Spleen (tissue), 11 donors: ENCODE results near the gene GVQW3. TPM values are rescaled to one million over a fixed set of nuclear protein-coding genes. Genes with fewer than 3 reads are reported as not detected.
A peak's percentile ranks its signal among the peaks of the same experiment; 100 is the strongest.

Experiments used
- DNase-seq: peaks from one replicate; pipeline ENCODE4 v3.0.0-alpha.2; 2020
- H3K27ac ChIP-seq, 8 donors: fragments of 200-600 bp; sonication (generic) in 7 of 8; 1 replicate in 4 of 8; 2 replicates in 4 of 8; pipeline versions ENCODE4 v1.5.0 to v1.8.0; 2016 to 2021; ENCODE audit warnings: inconsistent platforms in 4 of 8, mild to moderate bottlenecking in 4 of 8, moderate library complexity in 1 of 8
- H3K27me3 ChIP-seq, 7 donors: fragments of 200-600 bp; sonication (generic) in 6 of 7; replicated peaks in 1 of 7; 1 replicate in 4 of 7; 2 replicates in 3 of 7; pipeline versions ENCODE4 v1.5.0 to v1.8.0; 2016 to 2021; ENCODE audit warnings: inconsistent platforms in 3 of 7, mild to moderate bottlenecking in 1 of 7
- H3K36me3 ChIP-seq, 6 donors: fragments of 200-600 bp; sonication (generic) in 5 of 6; 1 replicate in 4 of 6; 2 replicates in 2 of 6; pipeline versions ENCODE4 v1.5.0 to v1.8.0; 2016 to 2021; ENCODE audit warnings: inconsistent platforms in 2 of 6
- H3K4me1 ChIP-seq, 6 donors: fragments of 200-600 bp; sonication (generic) in 5 of 6; 1 replicate in 3 of 6; 2 replicates in 3 of 6; pipeline versions ENCODE4 v1.5.0 to v1.8.0; 2016 to 2021; ENCODE audit warnings: inconsistent platforms in 3 of 6
- H3K4me3 ChIP-seq, 8 donors: fragments of 200-600 bp; sonication (generic) in 7 of 8; 1 replicate in 4 of 8; 2 replicates in 4 of 8; pipeline versions ENCODE4 v1.5.0 to v1.8.0; 2016 to 2021; ENCODE audit warnings: inconsistent platforms in 4 of 8, mild to moderate bottlenecking in 4 of 8, moderate library complexity in 2 of 8
- H3K9me3 ChIP-seq, 8 donors: fragments of 200-600 bp; sonication (generic) in 7 of 8; 1 replicate in 4 of 8; 2 replicates in 4 of 8; pipeline versions ENCODE4 v1.5.0 to v1.8.0; 2016 to 2021; ENCODE audit warnings: inconsistent platforms in 4 of 8
- POLR2A ChIP-seq, 3 donors: fragments of 450-650 bp; IDR thresholded peaks; one replicate each; pipeline ENCODE4 v1.5.1; 2017; ENCODE audit warnings: antibody characterized with exemption in 3 of 3, mild to moderate bottlenecking in 1 of 3
- POLR2AphosphoS5 ChIP-seq, 3 donors: sonication (generic); formaldehyde crosslinking; IDR thresholded peaks; one replicate each; pipeline ENCODE4 v1.5.1; 2017; ENCODE audit warnings: antibody characterized with exemption in 3 of 3
- WGBS, 5 donors: extraction: QIAGEN DNeasy Blood & Tissue Kit in 3 of 5; methylation state at CpG; one replicate each; pipeline versions ENCODE4 v1.1.5 to v1.1.7; 2013 to 2018; 5-methylcytosine and 5-hydroxymethylcytosine counted together
- intact Hi-C: fragments of 100-400 bp; cut with DNase I; formaldehyde crosslinking; loops from one replicate; pipeline ENCODE4 v1.15.0; 2023; ENCODE audit warnings: low total_unique reads
- polyA plus RNA-seq, 3 donors: library from polyadenylated mRNA; stranded (reverse); fragments of 200-250 nt; gene quantifications; one replicate each; pipeline ENCODE4 v1.2.1, GENCODE V29; 2013
- total RNA-seq, 7 donors: library from RNA; depleted of rRNA in 3 of 7; stranded (reverse); fragments of >200 nt in 3 of 7; fragmentation: NEBNext Ultra II Directional in 4 of 7; extraction: Animal tissue kit (Norgen Biotek cat#: 25700) in 4 of 7; gene quantifications; one replicate each; pipeline versions ENCODE4 v1.1.0 to v1.2.1, GENCODE V29; 2016 to 2021
- TF ChIP-seq, protein P1 (sequence below), 11 experiments: fragments of 200-600 bp in 7 of 11; fragments of 450-650 bp in 4 of 11; sonication (generic) in 4 of 11; IDR thresholded peaks in 8 of 11; conservative IDR thresholded peaks in 3 of 11; 1 replicate in 7 of 11; 2 replicates in 4 of 11; pipeline versions ENCODE4 v1.4.0 to v1.8.0; 2016 to 2021; ENCODE audit warnings: antibody characterized with exemption in 11 of 11, inconsistent platforms in 4 of 11, mild to moderate bottlenecking in 1 of 11
- donor health status: healthy with polysubstance abuse.
- donor health status: DM: no; HTN: no; CAD: no; lungs with moderate emphysema.
- donor health status: DM: no; HTN: no; CAD: no.
- donor health status: Bipolar disorder and iron deficiency.
- donor health status: healthy.
- donor health status: DM: no; HTN: no; CAD: no.
- donor health status: DM: yes; HTN: yes; CAD: no.

GVQW3 gene
- total and polyA plus RNA-seq, 10 donors: 0.35 to 5.6 (median 4.0) TPM

DNA sequence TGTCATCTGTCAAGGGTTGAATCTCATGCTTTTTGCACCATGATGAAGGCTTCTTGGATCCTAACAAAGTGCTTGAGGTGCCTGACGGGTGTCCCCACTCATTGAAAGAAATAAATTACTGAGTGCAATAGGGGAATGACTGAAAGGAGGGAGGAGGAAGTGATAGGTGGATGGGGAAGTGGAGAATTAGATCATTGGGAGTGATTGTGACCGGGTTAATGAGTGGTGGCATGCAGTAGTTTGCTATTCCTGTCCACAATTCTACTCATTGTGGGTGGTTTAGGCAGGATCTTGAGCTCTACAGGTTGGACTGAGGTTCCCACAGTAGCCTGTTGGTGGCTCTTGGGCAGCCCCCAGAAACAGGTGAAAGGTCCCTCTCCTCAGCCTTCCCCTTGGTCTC lies 44.5 kb upstream of the GVQW3 start:
- H3K9me3 ChIP-seq: peaks cover 0 to 26% (median 20%) of the 10 kb centered on the region in 8 donors
- peaks cover 0 to 15% (median 7%) of the 10 kb centered on the region in 6 donors for H3K4me1 ChIP-seq
- intact Hi-C loops: no loop called here
- TF ChIP-seq POLR2A (IDR thresholded peaks at IDR 0.05) (no peak), POLR2AphosphoS5 (IDR thresholded peaks at IDR 0.05) (no peak)
- TF ChIP-seq, protein P1, sequence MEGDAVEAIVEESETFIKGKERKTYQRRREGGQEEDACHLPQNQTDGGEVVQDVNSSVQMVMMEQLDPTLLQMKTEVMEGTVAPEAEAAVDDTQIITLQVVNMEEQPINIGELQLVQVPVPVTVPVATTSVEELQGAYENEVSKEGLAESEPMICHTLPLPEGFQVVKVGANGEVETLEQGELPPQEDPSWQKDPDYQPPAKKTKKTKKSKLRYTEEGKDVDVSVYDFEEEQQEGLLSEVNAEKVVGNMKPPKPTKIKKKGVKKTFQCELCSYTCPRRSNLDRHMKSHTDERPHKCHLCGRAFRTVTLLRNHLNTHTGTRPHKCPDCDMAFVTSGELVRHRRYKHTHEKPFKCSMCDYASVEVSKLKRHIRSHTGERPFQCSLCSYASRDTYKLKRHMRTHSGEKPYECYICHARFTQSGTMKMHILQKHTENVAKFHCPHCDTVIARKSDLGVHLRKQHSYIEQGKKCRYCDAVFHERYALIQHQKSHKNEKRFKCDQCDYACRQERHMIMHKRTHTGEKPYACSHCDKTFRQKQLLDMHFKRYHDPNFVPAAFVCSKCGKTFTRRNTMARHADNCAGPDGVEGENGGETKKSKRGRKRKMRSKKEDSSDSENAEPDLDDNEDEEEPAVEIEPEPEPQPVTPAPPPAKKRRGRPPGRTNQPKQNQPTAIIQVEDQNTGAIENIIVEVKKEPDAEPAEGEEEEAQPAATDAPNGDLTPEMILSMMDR (IDR thresholded peaks at IDR 0.05 in 8 of 11, conservative IDR thresholded peaks at IDR 0.05 in 3 of 11): no peak
- H3K36me3 ChIP-seq: no peaks in the 10 kb centered on the region
- no peak for DNase-seq
- 64 to 76% (median 68%) methylated on average over 2 of the region's 2 CpGs for WGBS, 5 donors
- H3K27me3 ChIP-seq: no peaks in the 10 kb centered on the region
- H3K27ac ChIP-seq: peak overlapping the region in 1 of 8 donors; percentile 30
- H3K4me3 ChIP-seq: no peak overlapping the region

DNA sequence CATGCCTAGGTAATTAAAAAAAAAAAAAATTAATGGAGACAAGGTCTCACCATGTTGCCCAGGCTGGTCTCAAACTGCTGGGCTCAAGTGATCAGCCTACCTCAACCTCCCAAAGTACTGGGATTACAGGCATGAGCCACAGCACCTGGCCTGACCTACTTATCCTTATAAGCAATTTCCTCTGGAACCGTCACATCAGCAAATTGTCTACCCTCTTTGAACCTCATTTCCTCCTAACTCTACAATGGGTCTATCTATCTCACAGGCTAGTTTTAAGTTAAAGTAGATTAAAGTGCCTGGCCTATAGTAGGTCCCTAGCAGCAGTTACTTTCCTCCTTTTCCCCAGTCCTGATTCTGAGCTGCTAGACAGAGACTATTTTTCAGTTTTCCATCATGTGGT lies 43.7 kb upstream of the GVQW3 start:
- H3K36me3 ChIP-seq: no peaks in the 10 kb centered on the region
- TF ChIP-seq, protein P1 (IDR thresholded peaks at IDR 0.05 in 8 of 11, conservative IDR thresholded peaks at IDR 0.05 in 3 of 11): no peak
- no peak for TF ChIP-seq POLR2AphosphoS5 (IDR thresholded peaks at IDR 0.05)
- no peak for TF ChIP-seq POLR2A (IDR thresholded peaks at IDR 0.05)
- H3K27me3 ChIP-seq: no peaks in the 10 kb centered on the region
- intact Hi-C loops: no loop called here
- DNase-seq: no peak
- H3K27ac ChIP-seq: no peak overlapping the region
- no peak overlapping the region for H3K4me3 ChIP-seq
- 39 to 70% (median 60%) methylated on average over 1 of the region's 1 CpG for WGBS, 5 donors
- H3K9me3 ChIP-seq: peaks cover 0 to 26% (median 20%) of the 10 kb centered on the region in 8 donors
- H3K4me1 ChIP-seq: peaks cover 0 to 15% (median 7%) of the 10 kb centered on the region in 6 donors

DNA sequence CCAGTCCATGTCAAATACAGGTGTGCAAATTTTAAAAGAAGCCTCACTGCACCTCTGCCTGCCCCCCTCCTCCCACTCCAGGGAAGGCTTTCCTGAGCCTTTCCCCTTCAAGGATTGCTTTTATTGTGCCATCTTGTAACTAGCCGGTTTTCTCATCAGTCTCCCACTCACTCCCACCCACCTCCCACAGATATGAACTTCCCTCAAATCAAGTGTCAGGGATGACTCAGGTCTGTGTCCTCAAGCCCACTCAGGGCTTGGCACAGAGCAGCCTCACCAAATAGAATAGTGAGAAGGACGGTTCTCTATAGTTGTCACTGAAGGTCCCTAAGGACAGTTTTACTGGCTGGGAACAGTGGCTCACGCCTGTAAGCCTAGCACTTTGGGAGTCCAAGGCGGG lies 43.2 kb upstream of the GVQW3 start:
- intact Hi-C loops: no loop called here
- H3K27me3 ChIP-seq: no peaks in the 10 kb centered on the region
- H3K9me3 ChIP-seq: peaks cover 0 to 26% (median 20%) of the 10 kb centered on the region in 8 donors
- TF ChIP-seq POLR2A (IDR thresholded peaks at IDR 0.05) (no peak), POLR2AphosphoS5 (IDR thresholded peaks at IDR 0.05) (no peak)
- no peaks in the 10 kb centered on the region for H3K36me3 ChIP-seq
- 76 to 93% (median 89%) methylated on average over 4 of the region's 4 CpGs for WGBS, 5 donors
- no peak for DNase-seq
- H3K27ac ChIP-seq: no peak overlapping the region
- H3K4me1 ChIP-seq: peaks cover 0 to 15% (median 7%) of the 10 kb centered on the region in 6 donors
- no peak overlapping the region for H3K4me3 ChIP-seq

DNA sequence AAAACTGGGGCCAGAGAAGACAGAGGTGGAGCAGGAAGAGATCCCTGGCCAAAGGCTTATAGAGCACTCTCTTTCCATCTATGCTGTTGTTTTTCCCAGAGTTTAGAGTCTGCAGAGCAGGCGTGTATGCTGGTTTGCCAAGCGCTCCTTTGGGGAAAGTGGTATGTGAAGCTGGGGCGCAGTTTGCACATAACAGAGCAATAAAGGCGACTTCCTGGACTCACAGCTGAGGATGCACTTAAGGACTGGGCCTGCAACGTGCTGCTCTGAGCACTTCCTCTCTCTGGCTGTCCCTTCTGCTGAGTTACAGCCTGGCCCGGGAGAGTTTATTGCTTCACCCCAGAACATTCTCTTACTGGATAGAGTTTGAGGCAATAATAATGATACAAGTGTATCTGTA lies 41.9 kb upstream of the GVQW3 start:
- peak overlapping the region in 6 of 8 donors; percentile 2 to 74 (median 46) for H3K27ac ChIP-seq

More for the DNA sequence above, 41.9 kb upstream of the GVQW3 start:
- Histone ChIP-seq H3K4me3 (no peak overlapping the region), H3K27me3 (no peaks in the 10 kb centered on the region), H3K36me3 (no peaks in the 10 kb centered on the region), H3K4me1 (peaks cover 0 to 15% (median 7%) of the 10 kb centered on the region in 6 donors), H3K9me3 (peaks cover 0 to 18% (median 17%) of the 10 kb centered on the region in 8 donors)
- no peak for DNase-seq
- 13 to 22% (median 15%) methylated on average over 5 to 6 of the region's 6 CpGs for WGBS, 5 donors
- TF ChIP-seq POLR2AphosphoS5 (IDR thresholded peaks at IDR 0.05): peak in 1 of 3 donors; percentile 27
- TF ChIP-seq, protein P1 (IDR thresholded peaks at IDR 0.05 in 8 of 11, conservative IDR thresholded peaks at IDR 0.05 in 3 of 11): no peak
- intact Hi-C loops: no loop called here
